ENCODE results near the gene SLC7A8.

SLC7A8 gene

DNA sequence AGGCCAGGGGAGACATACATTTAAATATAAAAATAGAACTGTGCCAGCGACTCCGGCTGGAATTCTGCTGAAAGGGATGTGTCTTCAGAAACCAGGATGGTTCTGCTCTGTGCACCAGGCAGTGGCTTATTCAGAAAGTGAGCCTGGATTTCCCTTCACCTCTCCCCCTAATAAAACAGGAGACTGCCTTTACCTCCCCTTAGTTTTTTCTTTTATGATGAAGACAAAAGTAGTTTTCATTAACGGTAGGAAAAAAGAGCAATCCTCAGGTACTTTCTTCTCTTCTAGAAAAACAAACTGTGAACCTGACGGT is 346 bp downstream of the SLC7A8 start:
- DNase-seq (ENCODE audit: low read depth in 1 of 2, low spot score in 1 of 2) = no peak

DNA sequence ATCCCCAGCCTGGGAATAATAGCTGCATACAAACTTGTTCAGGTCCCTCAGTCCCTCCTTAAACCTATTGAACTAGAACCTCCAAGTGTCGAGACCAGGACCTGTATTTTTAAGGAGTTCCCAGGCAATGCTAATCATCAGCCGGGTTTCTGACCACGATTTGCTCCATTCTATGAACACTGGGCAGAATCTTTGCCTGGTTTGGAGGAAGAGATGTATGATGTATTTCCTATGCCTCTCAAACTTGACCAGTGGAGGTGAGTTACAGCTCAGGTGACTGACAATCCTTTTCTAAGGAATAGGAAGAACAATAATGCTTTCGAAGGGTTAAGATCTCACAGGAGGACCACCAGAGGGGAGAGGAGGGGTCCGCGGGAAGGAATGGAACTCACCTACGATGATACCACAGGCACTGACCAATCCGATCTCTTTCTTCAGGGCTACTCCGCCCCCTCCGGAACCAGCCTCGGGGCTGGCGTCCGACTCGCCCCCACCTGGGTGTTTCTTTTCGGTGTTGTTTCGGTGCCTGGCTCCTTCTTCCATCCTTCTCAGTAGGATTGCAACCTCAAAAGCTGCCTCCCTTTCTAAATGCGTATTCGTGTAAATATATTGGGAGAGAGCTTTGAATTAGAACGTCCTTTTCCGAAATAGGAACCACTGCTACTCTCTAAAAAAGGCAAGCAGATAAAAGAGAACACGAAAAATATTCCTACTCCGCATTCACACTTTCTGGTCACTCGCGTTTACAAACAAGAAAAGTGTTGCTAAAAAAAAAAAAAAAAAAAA is 895 bp downstream of the SLC7A8 start:
- peak; percentile 15 to 16 for DNase-seq (ENCODE audit: low read depth in 1 of 2, low spot score in 1 of 2)

DNA sequence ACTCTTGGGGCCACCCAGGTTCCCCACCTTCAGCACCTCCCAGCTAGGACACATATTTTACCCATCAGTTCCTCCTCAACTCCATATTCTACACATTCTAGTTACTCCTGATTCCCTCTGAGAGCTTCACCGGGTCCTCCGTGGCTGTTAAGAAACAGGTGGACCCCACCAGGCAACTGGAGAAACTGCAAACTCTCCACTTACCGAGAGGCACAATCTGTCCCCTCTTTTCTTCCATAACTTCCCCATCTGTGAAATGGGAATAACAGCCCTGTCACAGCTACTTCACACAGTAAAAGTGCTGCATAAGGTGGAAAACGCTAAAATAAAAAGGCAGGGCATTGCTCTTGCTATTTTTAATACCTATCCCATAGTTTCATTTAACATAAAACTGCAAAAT is 1.5 kb downstream of the SLC7A8 start:
- no peak for DNase-seq (ENCODE audit: low read depth in 1 of 2, low spot score in 1 of 2)

DNA sequence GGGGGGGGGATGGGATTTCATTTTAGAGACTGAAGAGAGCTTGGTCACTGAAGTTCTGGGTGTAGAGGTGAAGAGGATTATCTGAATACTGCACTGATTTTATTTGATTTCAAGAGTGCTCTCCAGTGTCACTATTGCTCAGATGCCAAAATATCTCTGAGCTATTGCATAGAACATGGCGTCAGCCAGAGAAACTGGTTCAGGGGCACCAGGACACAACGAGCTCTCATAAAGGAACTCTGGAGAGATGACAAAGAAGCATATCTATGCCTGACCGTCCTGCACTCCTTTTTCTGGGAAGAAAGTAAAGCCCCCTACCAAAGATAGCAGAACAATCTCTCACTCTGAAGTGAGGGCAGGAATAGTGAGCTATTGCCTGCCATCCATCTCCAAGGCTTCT is 2.0 kb downstream of the SLC7A8 start:
- DNase-seq (ENCODE audit: low read depth in 1 of 2, low spot score in 1 of 2) = no peak

DNA sequence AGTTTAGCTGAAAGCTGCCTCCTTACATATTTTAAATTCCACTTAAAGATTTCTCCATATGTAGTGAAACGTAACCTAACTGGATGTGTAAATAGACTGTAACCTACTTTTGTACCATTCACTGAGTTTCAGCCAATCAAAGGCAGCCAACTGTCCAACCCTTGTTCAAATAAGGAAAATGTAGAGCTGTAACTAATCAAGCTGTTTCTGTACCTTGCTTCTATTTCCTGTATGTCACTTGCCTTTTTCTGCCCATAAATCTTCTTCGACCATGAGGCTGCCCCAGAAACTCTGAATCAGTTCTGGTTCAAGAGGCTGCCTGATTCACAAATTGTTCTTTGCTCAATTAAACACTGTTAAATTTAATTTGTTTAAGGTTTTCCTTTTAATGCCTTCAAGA is 6.3 kb downstream of the SLC7A8 start:
- DNase-seq (ENCODE audit: low read depth in 1 of 2, low spot score in 1 of 2) = no peak

DNA sequence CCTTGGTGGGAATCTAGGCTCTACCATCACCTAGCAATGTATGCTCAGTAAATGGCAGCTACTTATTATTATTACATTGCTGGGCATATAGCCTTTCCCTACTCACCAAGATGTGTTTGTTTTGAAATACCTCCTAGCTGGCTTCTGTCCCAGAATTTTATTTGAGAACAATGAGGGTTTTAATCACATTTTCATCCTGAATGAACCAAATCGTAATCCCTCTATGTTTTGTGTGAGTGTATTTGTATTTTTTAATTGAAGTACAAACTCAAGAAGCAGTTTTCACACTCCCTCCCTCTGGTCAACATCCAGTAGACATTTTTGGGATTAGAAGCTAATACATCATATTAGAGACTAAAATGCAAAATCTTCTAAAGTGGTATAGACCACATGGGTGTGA is 7.6 kb downstream of the SLC7A8 start:
- no peak for DNase-seq (ENCODE audit: low read depth in 1 of 2, low spot score in 1 of 2)

DNA sequence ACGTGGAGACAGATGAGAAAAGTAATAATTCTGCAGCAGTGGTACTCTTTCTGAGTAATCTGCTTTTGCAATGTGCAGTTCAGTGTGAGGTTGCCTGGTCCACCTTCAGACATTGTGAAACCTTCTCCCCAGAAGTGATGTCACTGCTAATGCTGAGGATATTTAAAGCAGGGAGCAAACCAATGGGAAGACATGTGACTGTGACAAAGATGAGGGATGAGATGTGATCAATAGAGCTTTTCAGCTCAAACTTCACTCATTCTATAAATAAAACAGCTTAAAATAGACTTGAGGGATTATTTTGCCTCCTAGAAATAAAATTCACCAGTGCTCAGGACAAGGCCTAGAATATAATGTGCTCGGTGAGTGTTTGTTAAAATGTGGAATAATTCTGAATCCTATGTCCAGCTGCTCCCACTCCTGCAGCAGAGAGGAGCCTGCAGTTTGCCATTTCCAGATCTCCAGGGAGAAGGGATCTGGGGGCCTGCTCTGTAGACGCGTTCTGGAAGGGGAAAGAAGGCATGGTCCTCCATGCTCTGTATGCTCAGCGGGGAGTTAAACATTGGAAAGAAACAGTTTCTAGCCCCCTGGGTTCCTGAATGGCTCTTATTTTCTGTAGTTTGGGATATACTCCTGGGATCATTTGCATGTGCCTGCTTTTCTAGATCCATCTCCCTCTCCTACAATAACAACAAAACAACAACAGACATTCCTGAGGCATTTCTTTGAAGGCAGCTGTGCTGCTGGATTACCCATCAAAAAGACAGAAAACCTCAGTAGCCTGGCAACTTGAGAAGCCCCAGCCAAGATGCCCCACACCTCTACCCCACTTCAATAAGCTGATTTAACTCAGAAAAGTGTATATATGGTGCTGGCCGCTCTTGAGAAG is 8.9 kb downstream of the SLC7A8 start:
- no peak for DNase-seq (ENCODE audit: low read depth in 1 of 2, low spot score in 1 of 2)

DNA sequence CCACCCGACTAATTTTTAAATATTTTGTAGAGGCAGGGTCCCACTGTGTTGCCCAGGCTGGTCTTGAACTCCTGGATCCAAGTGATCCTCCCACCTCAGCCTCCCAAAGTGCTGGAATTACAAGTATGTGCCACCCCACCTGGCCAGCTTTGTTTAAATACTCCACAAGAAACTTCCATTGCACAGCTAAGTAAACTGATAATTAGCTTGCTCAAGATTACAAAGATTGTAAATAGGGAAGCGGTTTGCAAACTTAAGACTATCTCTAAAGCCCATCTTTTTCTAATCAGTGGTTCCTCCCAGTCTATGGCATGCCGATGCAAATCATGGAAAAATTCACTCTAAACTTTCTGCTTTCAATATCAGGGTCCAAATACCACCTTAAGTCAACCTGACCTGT is 9.7 kb downstream of the SLC7A8 start:
- no peak for DNase-seq (ENCODE audit: low read depth in 1 of 2, low spot score in 1 of 2)

DNA sequence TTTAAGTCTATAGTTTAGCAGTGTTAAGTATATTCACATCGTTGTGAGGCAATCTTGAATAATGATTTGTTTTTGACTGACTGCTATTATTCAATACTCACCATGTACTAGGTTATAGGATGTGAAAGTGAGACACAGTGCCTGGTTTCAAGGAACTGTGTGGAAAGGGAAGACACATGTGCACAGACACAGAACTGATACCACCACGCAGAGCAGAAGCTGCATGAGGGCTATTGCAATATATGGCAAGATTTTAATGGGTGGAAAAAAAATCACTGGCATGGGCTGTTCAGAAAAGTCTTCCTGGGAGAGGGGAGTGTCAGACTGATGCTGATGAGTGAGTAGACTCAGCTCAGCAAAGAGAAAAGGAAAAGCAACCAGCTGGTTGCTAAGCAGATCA is 10.4 kb downstream of the SLC7A8 start:
- DNase-seq (ENCODE audit: low read depth in 1 of 2, low spot score in 1 of 2) = no peak

DNA sequence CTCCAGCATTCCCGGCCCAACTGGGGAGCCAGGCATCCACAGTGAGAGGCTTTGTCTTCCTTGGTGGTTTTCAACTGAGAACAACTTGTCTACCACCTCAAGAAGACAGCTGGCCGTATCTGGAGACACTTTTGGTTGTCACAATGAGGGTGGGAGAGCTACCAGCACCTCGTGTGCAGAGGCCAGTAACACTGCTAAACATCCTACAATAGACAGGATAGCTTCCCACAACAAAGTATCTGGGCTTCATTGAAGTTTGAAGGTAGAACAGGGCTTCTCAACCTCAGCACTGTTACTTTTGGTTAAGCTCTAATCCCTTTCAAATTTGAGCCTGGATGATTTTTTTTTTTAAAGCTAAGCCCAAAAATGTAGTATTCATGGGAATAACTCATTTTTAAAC is 10.9 kb downstream of the SLC7A8 start:
- DNase-seq (ENCODE audit: low read depth in 1 of 2, low spot score in 1 of 2) = no peak

DNA sequence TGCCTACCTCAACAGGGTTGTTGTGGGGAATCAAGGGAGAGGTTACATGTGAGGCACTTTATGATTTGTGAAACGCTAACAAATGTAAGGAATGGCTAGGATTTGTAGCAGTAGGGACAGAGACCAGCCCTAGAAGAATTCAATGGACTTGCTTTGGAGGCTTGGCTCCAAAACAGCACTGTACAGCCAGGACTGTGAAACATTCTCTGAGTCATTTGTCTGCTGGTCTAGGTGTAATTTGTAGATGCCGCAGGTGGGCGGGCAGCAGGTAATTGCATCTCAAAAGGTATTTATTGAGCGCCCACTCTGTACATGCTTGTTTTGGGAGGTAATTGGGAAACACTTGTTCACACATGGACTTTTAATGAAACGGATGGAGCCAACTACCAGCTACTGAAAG is 11.4 kb downstream of the SLC7A8 start:
- DNase-seq (ENCODE audit: low read depth in 1 of 2, low spot score in 1 of 2) = no peak

DNA sequence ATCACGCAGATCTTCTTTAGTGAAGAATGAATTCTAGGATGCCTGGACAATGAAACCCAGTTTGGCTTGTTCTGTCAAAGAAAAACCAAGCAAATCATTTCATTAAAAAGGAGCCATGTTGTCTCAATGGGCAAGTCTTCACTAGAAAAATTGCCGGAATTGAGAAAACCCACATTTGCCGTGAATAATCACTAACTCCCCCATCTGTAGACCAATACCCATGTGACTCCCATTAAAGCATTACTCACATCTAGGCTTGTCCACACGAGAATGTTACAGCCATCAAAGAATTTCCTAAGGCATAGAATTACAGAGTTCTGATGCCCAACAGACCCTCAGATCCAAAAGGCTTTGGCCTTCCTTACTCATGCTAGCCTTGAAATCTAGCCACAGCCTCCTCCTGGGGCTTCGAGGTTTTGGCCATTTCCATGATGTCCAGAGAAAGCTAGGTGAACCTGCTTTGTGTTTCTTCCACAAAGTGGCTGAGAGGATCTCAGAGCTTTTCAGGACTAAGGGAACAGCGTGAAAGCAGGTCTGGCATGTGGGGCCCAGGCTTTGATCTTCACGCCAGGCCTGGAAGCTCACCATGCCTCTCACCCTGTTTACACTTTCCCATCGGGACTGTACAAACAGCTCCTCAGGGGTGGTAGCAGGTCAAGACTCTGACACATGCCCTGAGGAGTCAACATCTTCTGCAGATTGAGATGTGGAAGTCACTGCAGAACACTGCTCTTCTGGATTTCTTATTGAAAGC is 12.1 kb downstream of the SLC7A8 start:
- no peak for DNase-seq (ENCODE audit: low read depth in 1 of 2, low spot score in 1 of 2)

DNA sequence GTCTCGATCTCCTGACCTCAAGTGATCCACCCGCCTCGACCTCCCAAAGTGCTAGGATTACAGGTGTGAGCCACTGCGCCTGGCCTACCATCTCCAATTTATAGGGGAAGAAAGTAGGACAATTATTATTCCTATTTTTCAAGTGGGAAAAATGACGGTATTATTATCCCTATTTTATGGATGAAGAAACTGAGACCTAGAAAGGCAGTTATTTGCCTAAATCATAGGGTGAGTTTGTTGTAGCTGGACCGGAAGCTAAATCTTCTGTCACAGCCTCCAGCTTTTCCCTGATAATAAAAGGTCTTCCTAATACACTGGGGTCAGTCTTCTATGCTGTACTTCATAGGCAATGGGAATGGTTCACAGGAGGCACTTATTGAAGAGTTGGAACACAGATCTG is 13.8 kb downstream of the SLC7A8 start:
- DNase-seq (ENCODE audit: low read depth in 1 of 2, low spot score in 1 of 2) = no peak

DNA sequence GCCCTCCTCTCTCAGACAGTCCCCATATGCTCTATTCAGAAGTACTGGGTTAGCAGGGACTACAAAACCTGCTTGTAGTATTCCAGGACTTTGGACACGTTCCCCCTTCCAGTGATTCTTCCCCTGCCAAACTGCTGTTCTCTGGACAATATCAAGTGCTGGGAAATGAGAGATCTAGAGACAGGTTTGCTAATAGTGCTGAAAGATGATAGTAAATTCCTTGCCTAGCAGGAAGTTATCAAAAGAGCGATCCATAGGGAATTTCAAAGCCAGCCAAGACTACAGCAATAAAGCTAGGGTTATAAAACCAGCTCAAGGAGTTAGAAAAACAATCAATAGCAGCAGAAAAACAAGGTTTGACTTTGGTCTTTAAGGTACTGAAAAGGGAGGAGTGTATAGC is 15.2 kb downstream of the SLC7A8 start:
- DNase-seq (ENCODE audit: low read depth in 1 of 2, low spot score in 1 of 2) = no peak

DNA sequence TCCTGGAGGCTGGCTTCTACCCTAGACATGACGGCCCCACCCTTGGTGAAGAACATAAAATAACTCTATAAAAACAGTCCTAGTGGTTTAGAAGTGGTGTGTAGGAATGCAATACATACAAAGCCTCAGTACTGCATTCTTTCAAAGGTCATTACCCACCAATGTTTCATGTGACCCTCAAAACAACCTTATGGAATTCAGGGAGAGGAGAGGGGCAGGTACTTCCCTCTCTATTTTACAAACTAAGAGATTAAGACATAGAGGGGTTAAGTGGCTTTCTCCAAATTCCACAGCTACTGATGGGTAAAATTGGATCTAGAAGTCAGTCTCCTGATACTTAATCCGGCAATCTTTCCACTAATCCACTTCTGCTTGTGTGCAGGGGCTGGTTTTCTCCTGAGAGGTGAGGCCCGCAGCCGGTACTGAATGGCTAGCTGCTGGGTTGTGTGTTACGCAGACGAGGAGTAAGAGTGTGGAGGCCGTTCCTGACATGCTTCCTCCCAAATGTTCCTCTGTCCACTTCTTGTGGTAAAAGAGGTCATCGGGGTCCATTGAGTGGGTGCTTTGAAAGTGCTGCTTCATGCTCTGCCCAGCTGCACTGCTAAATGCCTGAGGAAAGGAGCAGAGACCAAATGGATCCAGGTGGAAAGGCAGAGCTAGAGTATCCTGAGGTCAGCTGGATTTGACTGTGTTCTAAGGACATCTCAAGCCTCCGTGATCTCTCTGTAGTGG is 16.2 kb downstream of the SLC7A8 start:
- DNase-seq (ENCODE audit: low read depth in 1 of 2, low spot score in 1 of 2) = no peak

DNA sequence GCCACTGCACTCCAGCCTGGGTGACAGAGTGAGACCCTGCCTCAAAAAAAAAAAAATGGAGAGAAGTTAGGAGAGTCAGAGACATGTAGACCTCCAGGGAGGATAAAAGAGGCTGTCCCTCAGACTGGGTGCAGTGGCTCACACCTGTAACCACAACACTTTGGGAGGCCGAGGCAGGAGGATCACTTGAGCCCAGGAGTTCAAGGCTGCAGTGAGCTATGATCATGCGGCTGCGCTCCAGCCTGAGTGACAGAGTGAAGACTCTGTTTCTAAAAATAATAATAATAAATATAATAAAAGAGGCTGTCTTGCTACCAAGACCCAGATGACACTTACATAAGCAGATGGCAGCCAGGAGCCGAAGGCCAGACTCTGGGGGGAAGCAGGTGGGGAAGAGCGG is 18.5 kb downstream of the SLC7A8 start:
- no peak for DNase-seq (ENCODE audit: low read depth in 1 of 2, low spot score in 1 of 2)

DNA sequence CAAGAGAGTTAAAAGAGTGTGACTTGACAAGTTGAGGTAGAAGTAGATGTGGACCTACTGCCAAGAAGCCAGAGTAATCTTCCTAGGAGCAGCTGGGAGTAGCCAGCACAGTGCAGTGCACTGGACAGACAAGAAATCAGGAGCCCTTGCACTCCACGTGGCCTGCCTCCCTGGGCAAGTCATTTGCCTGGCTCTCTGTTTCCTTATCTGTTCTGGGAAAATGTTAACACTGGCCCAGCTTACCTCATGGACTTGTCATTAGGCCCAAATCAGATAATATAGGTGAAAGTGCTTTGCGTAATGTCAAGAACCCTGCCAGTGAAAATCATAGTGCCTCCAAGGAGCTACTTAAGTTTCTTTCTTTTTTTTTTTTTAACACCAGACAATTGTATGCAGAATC is 19.2 kb downstream of the SLC7A8 start:
- DNase-seq (ENCODE audit: low read depth in 1 of 2, low spot score in 1 of 2) = no peak

DNA sequence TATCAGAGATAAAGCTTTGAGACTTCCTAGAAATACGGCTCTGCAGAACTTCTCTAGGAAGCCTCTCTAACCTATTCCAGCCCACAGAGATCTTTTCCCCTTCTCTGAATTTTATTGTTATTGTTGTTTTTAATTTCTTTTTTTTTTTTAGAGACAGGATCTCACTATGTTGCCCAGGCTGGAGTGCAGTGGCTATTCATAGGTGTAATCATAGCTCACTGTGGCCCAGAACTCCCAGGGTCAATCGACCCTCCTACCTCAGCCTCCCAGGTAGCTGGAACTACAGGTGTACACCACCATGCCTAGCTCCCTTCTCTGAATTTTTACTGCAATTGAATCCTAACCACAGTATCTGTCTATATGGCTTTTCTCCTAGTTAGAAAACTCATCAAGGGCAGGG is 19.6 kb downstream of the SLC7A8 start:
- no peak for DNase-seq (ENCODE audit: low read depth in 1 of 2, low spot score in 1 of 2)

DNA sequence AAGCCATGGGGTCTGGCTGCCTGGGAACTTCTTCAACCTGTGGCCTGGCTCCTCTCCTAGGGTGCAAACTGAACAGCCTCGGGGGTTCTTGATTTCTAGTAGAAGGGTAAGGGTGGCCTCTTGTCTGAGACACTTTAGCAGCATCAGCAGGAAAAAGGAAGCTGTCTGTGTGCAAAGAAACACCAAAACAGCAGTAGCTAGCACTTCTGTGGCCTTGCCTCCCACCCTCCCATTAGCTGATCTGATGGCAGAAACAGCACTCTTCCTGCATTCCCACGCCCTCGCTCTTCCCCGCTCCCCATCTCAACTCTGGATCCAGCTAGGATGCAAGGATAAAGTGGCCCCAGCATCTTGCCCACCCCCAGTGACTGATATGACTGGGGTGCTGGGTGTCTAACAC is 20.7 kb downstream of the SLC7A8 start:
- no peak for DNase-seq (ENCODE audit: low read depth in 1 of 2, low spot score in 1 of 2)

DNA sequence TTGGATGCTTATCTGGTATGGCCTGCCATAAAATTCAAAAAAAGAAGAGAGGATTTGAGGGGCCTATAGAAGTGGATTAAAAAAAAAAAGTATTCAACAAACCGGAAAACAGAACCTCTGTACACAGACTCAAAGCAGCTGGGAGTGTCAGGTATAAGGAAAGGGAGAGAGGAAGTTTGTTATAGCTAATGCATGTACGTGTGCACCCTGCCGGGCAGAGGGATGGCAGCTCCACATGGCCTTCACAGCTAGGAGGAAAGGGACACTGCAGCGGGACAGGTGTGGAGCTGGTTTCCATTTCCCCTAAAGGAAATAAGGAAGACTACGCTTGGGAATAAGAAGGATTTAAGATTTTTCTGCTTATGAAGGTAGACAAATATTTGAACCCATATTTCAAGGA is 21.5 kb downstream of the SLC7A8 start:
- DNase-seq (ENCODE audit: low read depth in 1 of 2, low spot score in 1 of 2) = no peak

DNA sequence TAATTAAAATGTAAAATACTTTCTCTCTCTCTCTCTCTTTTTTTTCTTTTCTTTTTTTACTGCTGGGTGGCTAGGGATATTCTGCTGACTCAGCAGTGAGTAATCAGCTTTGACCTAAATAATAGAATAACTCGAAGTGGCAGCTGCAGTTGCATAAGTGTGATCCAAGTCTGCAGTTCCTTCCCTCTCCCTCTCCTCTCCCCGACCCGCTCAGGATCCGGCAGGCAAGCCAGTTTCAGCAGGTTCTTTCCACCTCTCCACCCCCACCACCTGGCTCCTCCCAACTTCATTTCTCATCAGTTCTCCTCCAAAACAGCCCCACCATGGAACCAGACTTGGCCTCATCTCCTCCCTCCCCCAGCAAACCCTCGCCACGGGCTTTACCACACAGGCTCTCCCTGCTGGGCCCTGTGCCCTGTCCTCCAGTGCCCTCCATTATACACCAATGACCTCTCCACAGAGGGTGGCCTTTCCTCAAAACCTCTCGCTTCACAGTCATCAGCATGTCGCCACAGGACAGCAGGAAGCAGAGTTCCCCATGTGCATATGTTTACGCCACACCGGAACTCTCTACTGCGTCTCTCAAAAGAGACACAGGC is 22.4 kb downstream of the SLC7A8 start:
- DNase-seq (ENCODE audit: low read depth in 1 of 2, low spot score in 1 of 2) = no peak

All from activated CD4-positive, alpha-beta T cell treated with anti-CD3 and anti-CD28 coated beads, Interleukin-2, amount 50 U/mL, for 24 hours (primary cell).